Liver (tissue), 9 donors: Measurements from ENCODE around the gene LDB3. TPM values are rescaled to one million over a fixed set of nuclear protein-coding genes. Genes with fewer than 3 reads are reported as not detected.

Experiments
- DNase-seq: peaks from one replicate; pipeline ENCODE4 v3.0.0-alpha.2; 2017; ENCODE audit warnings: low spot score
- H3K27ac ChIP-seq, 2 donors: one replicate each; pipeline ENCODE4 v1.7.0; 2013; ENCODE audit warnings: inconsistent platforms in 2 of 2, low read length in 2 of 2, control low read depth in 1 of 2, low read depth in 1 of 2, mild to moderate bottlenecking in 1 of 2
- H3K27me3 ChIP-seq, 4 donors: one replicate each; pipeline versions ENCODE4 v1.6.1 to v1.7.0; 2013; ENCODE audit warnings: low read length in 3 of 4, inconsistent platforms in 1 of 4, mild to moderate bottlenecking in 1 of 4, moderate library complexity in 1 of 4; ENCODE audit not compliant: control insufficient read depth in 4 of 4, insufficient read depth in 4 of 4
- H3K36me3 ChIP-seq, 4 donors: one replicate each; pipeline versions ENCODE4 v1.6.1 to v1.7.0; 2013; ENCODE audit warnings: low read length in 3 of 4, mild to moderate bottlenecking in 3 of 4, low read depth in 1 of 4, moderate library complexity in 1 of 4; ENCODE audit not compliant: control insufficient read depth in 4 of 4, insufficient read depth in 3 of 4
- H3K4me1 ChIP-seq, 4 donors: one replicate each; pipeline versions ENCODE4 v1.6.1 to v1.7.0; 2013; ENCODE audit warnings: low read length in 3 of 4, mild to moderate bottlenecking in 3 of 4, moderate library complexity in 1 of 4; ENCODE audit not compliant: control insufficient read depth in 4 of 4, insufficient read depth in 4 of 4
- H3K4me3 ChIP-seq, 3 donors: one replicate each; pipeline versions ENCODE4 v1.6.1 to v1.7.0; 2013; ENCODE audit warnings: low read length in 3 of 3, control low read depth in 1 of 3, low read depth in 1 of 3, mild to moderate bottlenecking in 1 of 3
- H3K9ac ChIP-seq, 2 donors: one replicate each; pipeline ENCODE4 v1.7.0; 2013; ENCODE audit warnings: low read length in 2 of 2, mild to moderate bottlenecking in 2 of 2, moderate library complexity in 2 of 2, control low read depth in 1 of 2, low read depth in 1 of 2
- H3K9me3 ChIP-seq, 4 donors: one replicate each; pipeline versions ENCODE4 v1.6.1 to v1.7.0; 2013; ENCODE audit warnings: low read length in 3 of 4; ENCODE audit not compliant: control insufficient read depth in 4 of 4
- ATF3 ChIP-seq: IDR thresholded peaks from 2 replicates; pipeline ENCODE4 v1.6.1; 2016; ENCODE audit warnings: antibody characterized with exemption
- CTCF ChIP-seq: fragments of 150-350 bp; IDR thresholded peaks from 2 replicates; pipeline ENCODE4 v1.5.1; 2017; ENCODE audit warnings: improper control_type of control experiment, low read depth, low read length; ENCODE audit not compliant: missing input control
- EGR1 ChIP-seq, 2 donors: IDR thresholded peaks; 2 replicates each; pipeline ENCODE4 v1.6.1; 2016 to 2018; ENCODE audit warnings: antibody characterized with exemption in 2 of 2, low read depth in 2 of 2
- FOXA1 ChIP-seq: IDR thresholded peaks from 2 replicates; pipeline ENCODE4 v1.6.1; 2016; ENCODE audit warnings: antibody characterized with exemption
- FOXA2 ChIP-seq: IDR thresholded peaks from 2 replicates; pipeline ENCODE4 v1.6.1; 2016; ENCODE audit warnings: antibody characterized with exemption
- GABPA ChIP-seq, 2 donors: IDR thresholded peaks in 1 of 2; conservative IDR thresholded peaks in 1 of 2; 2 replicates each; pipeline ENCODE4 v1.6.1; 2016; ENCODE audit warnings: antibody characterized with exemption in 2 of 2, mild to moderate bottlenecking in 1 of 2, moderate library complexity in 1 of 2
- HNF4A ChIP-seq, 2 donors: conservative IDR thresholded peaks; 2 replicates each; pipeline ENCODE4 v1.6.1; 2016; ENCODE audit warnings: antibody characterized with exemption in 2 of 2, mild to moderate bottlenecking in 2 of 2
- HNF4G ChIP-seq: IDR thresholded peaks from 2 replicates; pipeline ENCODE4 v1.6.1; 2016; ENCODE audit warnings: antibody characterized with exemption
- JUND ChIP-seq, 2 donors: IDR thresholded peaks; 2 replicates each; pipeline ENCODE4 v1.6.1; 2016; ENCODE audit warnings: antibody characterized with exemption in 2 of 2
- NR2F2 ChIP-seq: IDR thresholded peaks from 2 replicates; pipeline ENCODE4 v1.6.1; 2016; ENCODE audit warnings: antibody characterized with exemption
- RAD21 ChIP-seq, 2 donors: IDR thresholded peaks; 2 replicates each; pipeline ENCODE4 v1.6.1; 2016; ENCODE audit warnings: antibody characterized with exemption in 2 of 2, mild to moderate bottlenecking in 2 of 2
- REST ChIP-seq: IDR thresholded peaks from 2 replicates; pipeline ENCODE4 v1.6.1; 2016; ENCODE audit warnings: antibody characterized with exemption, mild to moderate bottlenecking
- RXRA ChIP-seq, 2 donors: IDR thresholded peaks; 2 replicates each; pipeline ENCODE4 v1.6.1; 2017 to 2018; ENCODE audit warnings: antibody characterized with exemption in 2 of 2, mild to moderate bottlenecking in 1 of 2
- SP1 ChIP-seq: IDR thresholded peaks from 2 replicates; pipeline ENCODE4 v1.6.1; 2018; ENCODE audit warnings: antibody characterized with exemption, mild to moderate bottlenecking
- TAF1 ChIP-seq: conservative IDR thresholded peaks from 2 replicates; pipeline ENCODE4 v1.6.1; 2016; ENCODE audit warnings: antibody characterized with exemption, mild to moderate bottlenecking
- YY1 ChIP-seq: IDR thresholded peaks from 2 replicates; pipeline ENCODE4 v1.6.1; 2016; ENCODE audit warnings: antibody characterized with exemption, mild to moderate bottlenecking
- ZBTB33 ChIP-seq: IDR thresholded peaks from 2 replicates; pipeline ENCODE4 v1.6.1; 2016; ENCODE audit warnings: antibody characterized with exemption
- WGBS: extraction: QIAGEN DNeasy Blood & Tissue Kit; methylation state at CpG from one replicate; pipeline ENCODE4 v1.1.7; 2013; 5-methylcytosine and 5-hydroxymethylcytosine counted together
- polyA plus RNA-seq, 2 donors: library from polyadenylated mRNA; stranded (reverse) in 1 of 2; unstranded in 1 of 2; fragments of 200-250 nt in 1 of 2; fragments of >200 nt in 1 of 2; fragmentation: Nextera tagmentation in 1 of 2; extraction: Ambion mirVana in 1 of 2; gene quantifications; one replicate each; pipeline versions ENCODE4 v1.2.1 to v1.2.3, GENCODE V29; 2013 to 2015
- total RNA-seq, 2 donors: library from RNA; depleted of rRNA; stranded (reverse); fragments of >200 nt; gene quantifications; one replicate each; pipeline ENCODE4 v1.2.3, GENCODE V29; 2014
- TF ChIP-seq, protein P1 (sequence below): IDR thresholded peaks from 2 replicates; pipeline ENCODE4 v1.6.1; 2016; ENCODE audit warnings: antibody characterized with exemption
- donor health status: healthy.
- donor health status: healthy.
- donor health status: healthy.
- donor health status: healthy.
- donor health status: healthy.

The LDB3 gene
- total and polyA plus RNA-seq, 4 donors, result 0.09 to 0.42 (median 0.15) TPM; not detected in 1

GRCh38 chr10:86715836-86716235, 47.5 kb downstream of the LDB3 start:
- Histone ChIP-seq H3K4me3 (no peak overlapping the region), H3K27me3 (no peaks in the 10 kb centered on the region), H3K27ac (no peak overlapping the region), H3K4me1 (peaks cover 0 to 9% (median 6%) of the 10 kb centered on the region in 4 donors), H3K9me3 (no peaks in the 10 kb centered on the region), H3K36me3 (no peaks in the 10 kb centered on the region), H3K9ac (no peak overlapping the region)
- TF ChIP-seq YY1 (no peak), HNF4A (conservative IDR thresholded peaks at IDR 0.05) (no peak), REST (no peak)
- WGBS, result 88% methylated on average over 5 of the region's 5 CpGs
- DNase-seq, result no peak

- DNase-seq, result no peak
- H3K4me3 ChIP-seq, result no peak overlapping the region
- WGBS, result 95% methylated on average over 13 of the region's 13 CpGs
Observed at GRCh38 chr10:86716466-86716865, 48.2 kb downstream of the LDB3 start.

More at GRCh38 chr10:86716466-86716865, 48.2 kb downstream of the LDB3 start:
- H3K4me1 ChIP-seq, result peaks cover 0 to 8% (median 6%) of the 10 kb centered on the region in 4 donors
- H3K9ac ChIP-seq, result no peak overlapping the region
- no peaks in the 10 kb centered on the region for H3K9me3 ChIP-seq
- no peaks in the 10 kb centered on the region for H3K27me3 ChIP-seq
- no peaks in the 10 kb centered on the region for H3K36me3 ChIP-seq
- TF ChIP-seq HNF4A (conservative IDR thresholded peaks at IDR 0.05) (no peak), CTCF (no peak), FOXA2 (no peak), GABPA (IDR thresholded peaks at IDR 0.05 in 1 of 2, conservative IDR thresholded peaks at IDR 0.05 in 1 of 2) (no peak), TAF1 (no peak), YY1 (no peak), HNF4G (no peak), SP1 (no peak), ATF3 (no peak), ZBTB33 (no peak), EGR1 (IDR thresholded peaks at IDR 0.05; ENCODE audit: low read depth in 2 of 2) (no peak), RXRA (IDR thresholded peaks at IDR 0.05) (no peak), NR2F2 (no peak), FOXA1 (no peak), RAD21 (IDR thresholded peaks at IDR 0.05) (no peak), JUND (IDR thresholded peaks at IDR 0.05) (no peak)
- TF ChIP-seq, protein P1, sequence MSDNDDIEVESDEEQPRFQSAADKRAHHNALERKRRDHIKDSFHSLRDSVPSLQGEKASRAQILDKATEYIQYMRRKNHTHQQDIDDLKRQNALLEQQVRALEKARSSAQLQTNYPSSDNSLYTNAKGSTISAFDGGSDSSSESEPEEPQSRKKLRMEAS, result no peak
- H3K27ac ChIP-seq, result no peak overlapping the region
